Measurements from ENCODE around the gene LTN1. TPM values are rescaled to one million over a fixed set of nuclear protein-coding genes. Genes with fewer than 3 reads are reported as not detected.

Gene LTN1
- polyA plus RNA-seq, 3 donors: 6.0 to 14.0 (median 11.7) TPM

DNA sequence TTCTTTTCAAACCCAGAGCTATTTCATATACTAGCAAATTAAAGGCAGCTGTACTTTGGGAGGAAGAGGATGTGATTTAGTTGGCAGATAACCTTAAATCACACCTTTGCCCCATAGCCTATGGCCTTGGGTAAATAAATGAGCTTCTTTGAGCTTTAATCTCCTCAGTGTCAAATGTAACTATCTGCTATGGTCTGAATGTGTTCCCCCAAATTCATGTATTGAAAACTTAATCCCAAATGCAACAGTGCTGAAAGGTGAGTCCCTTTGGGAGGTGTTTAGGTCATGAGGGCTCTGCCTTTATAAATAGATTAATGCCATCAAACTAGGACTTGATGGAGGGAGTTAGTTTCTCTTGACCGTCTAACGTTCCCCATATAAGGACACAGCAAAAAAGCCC is 85.8 kb downstream of the LTN1 start:
- H2AFZ ChIP-seq (ENCODE audit: insufficient read depth, low read depth, low read length, poor library complexity, severe bottlenecking): no peak overlapping the region
- no CpG with 5 or more reads among the region's 2 CpGs for WGBS (ENCODE audit: insufficient coverage)
- no peaks in the 10 kb centered on the region for H3K9me3 ChIP-seq (replicated peaks in 1 of 2; ENCODE audit: control insufficient read depth in 1 of 2, insufficient read depth in 1 of 2, low read length in 2 of 2)
- no peak for DNase-seq
- H3K4me1 Mint-ChIP-seq: no peaks in the 10 kb centered on the region
- TF ChIP-seq CTCF (IDR thresholded peaks at IDR 0.05): no peak
- H3K27me3 ChIP-seq (ENCODE audit: control insufficient read depth in 2 of 2, insufficient read depth in 2 of 2, low read length in 2 of 2): no peaks in the 10 kb centered on the region
- H3K4me1 ChIP-seq (ENCODE audit: control insufficient read depth in 1 of 2, insufficient read depth in 2 of 2, low read length in 2 of 2): no peaks in the 10 kb centered on the region
- no peak overlapping the region for H3K4me2 ChIP-seq (replicated peaks; ENCODE audit: extremely low read depth, low read length, poor library complexity, severe bottlenecking)
- H3K79me2 ChIP-seq (ENCODE audit: insufficient read depth, low read length): no peaks in the 10 kb centered on the region
- H3K27ac Mint-ChIP-seq: no peak overlapping the region
- H4K20me1 ChIP-seq (ENCODE audit: insufficient read depth, low read length): no peaks in the 10 kb centered on the region
- H3K4me3 ChIP-seq (replicated peaks in 1 of 3; ENCODE audit: low read depth in 2 of 3, low read length in 3 of 3): no peak overlapping the region
- H3K36me3 Mint-ChIP-seq: no peaks in the 10 kb centered on the region
- H3K27ac ChIP-seq (ENCODE audit: low read depth in 1 of 2, low read length in 2 of 2): no peak overlapping the region
- no peak overlapping the region for H3K9ac ChIP-seq (ENCODE audit: insufficient read depth, low read length, poor library complexity, severe bottlenecking)
- H3K36me3 ChIP-seq (replicated peaks in 1 of 2; ENCODE audit: control insufficient read depth in 1 of 2, insufficient read depth in 2 of 2, low read length in 2 of 2): no peaks in the 10 kb centered on the region
- no peak overlapping the region for H3K4me3 Mint-ChIP-seq
- H3K27me3 Mint-ChIP-seq (ENCODE audit: low read depth in 3 of 3): peaks cover 0 to 5% (median 2%) of the 10 kb centered on the region in 3 donors
- peaks cover 3 to 11% (median 6%) of the 10 kb centered on the region in 7 donors for H3K9me3 Mint-ChIP-seq
- intact Hi-C loops (cut with micrococcal nuclease): no loop called here

GRCh38 chr21:28906236-28906635 is 86.4 kb downstream of the LTN1 start:
- H3K36me3 ChIP-seq (replicated peaks in 1 of 2; ENCODE audit: control insufficient read depth in 1 of 2, insufficient read depth in 2 of 2, low read length in 2 of 2): no peaks in the 10 kb centered on the region
- Mint-ChIP-seq H3K27me3 (ENCODE audit: low read depth in 3 of 3) (peaks cover 0 to 5% (median 2%) of the 10 kb centered on the region in 3 donors), H3K36me3 (no peaks in the 10 kb centered on the region), H3K4me1 (no peaks in the 10 kb centered on the region), H3K4me3 (no peak overlapping the region), H3K9me3 (peaks cover 3 to 11% (median 8%) of the 10 kb centered on the region in 7 donors), H3K27ac (no peak overlapping the region)
- H3K9ac ChIP-seq (ENCODE audit: insufficient read depth, low read length, poor library complexity, severe bottlenecking): no peak overlapping the region
- intact Hi-C loops (cut with micrococcal nuclease): no loop called here
- H3K27ac ChIP-seq (ENCODE audit: low read depth in 1 of 2, low read length in 2 of 2): no peak overlapping the region
- 80% methylated on average over 1 of the region's 1 CpG for WGBS (ENCODE audit: insufficient coverage)
- no peaks in the 10 kb centered on the region for H4K20me1 ChIP-seq (ENCODE audit: insufficient read depth, low read length)
- H3K4me1 ChIP-seq (ENCODE audit: control insufficient read depth in 1 of 2, insufficient read depth in 2 of 2, low read length in 2 of 2): no peaks in the 10 kb centered on the region
- no peak for TF ChIP-seq CTCF (IDR thresholded peaks at IDR 0.05)
- H3K27me3 ChIP-seq (ENCODE audit: control insufficient read depth in 2 of 2, insufficient read depth in 2 of 2, low read length in 2 of 2): no peaks in the 10 kb centered on the region
- DNase-seq: no peak
- no peak overlapping the region for H2AFZ ChIP-seq (ENCODE audit: insufficient read depth, low read depth, low read length, poor library complexity, severe bottlenecking)
- H3K9me3 ChIP-seq (replicated peaks in 1 of 2; ENCODE audit: control insufficient read depth in 1 of 2, insufficient read depth in 1 of 2, low read length in 2 of 2): no peaks in the 10 kb centered on the region
- no peak overlapping the region for H3K4me3 ChIP-seq (replicated peaks in 1 of 3; ENCODE audit: low read depth in 2 of 3, low read length in 3 of 3)
- H3K79me2 ChIP-seq (ENCODE audit: insufficient read depth, low read length): no peaks in the 10 kb centered on the region
- no peak overlapping the region for H3K4me2 ChIP-seq (replicated peaks; ENCODE audit: extremely low read depth, low read length, poor library complexity, severe bottlenecking)
